Measurements from ENCODE around the gene GLRA1.
A peak's percentile ranks its signal among the peaks of the same experiment; 100 is the strongest.
"Not testable (repeated sequence)": the region's sequence is repeated elsewhere in the genome, so short reads cannot be mapped to it uniquely, and the experiment has no call there.

GLRA1 gene

GRCh38 chr5:151856861-151857260 lies 67.8 kb downstream of the GLRA1 start:
- no peak for DNase-seq (ENCODE audit: insufficient read length, low spot score)
- TF ChIP-seq POLR2A (IDR thresholded peaks at IDR 0.05; ENCODE audit: low read depth, low read length), result no peak
- TF ChIP-seq POU2F2 (IDR thresholded peaks at IDR 0.05; ENCODE audit: low read depth, low read length), result no peak
- no peak for TF ChIP-seq PAX5 (IDR thresholded peaks at IDR 0.05; ENCODE audit: insufficient read depth, low read length, severe bottlenecking)
- TF ChIP-seq POLR2AphosphoS5 (IDR thresholded peaks at IDR 0.05; ENCODE audit: low read depth, low read length), result no peak
- no peak for FAIRE-seq

DNA sequence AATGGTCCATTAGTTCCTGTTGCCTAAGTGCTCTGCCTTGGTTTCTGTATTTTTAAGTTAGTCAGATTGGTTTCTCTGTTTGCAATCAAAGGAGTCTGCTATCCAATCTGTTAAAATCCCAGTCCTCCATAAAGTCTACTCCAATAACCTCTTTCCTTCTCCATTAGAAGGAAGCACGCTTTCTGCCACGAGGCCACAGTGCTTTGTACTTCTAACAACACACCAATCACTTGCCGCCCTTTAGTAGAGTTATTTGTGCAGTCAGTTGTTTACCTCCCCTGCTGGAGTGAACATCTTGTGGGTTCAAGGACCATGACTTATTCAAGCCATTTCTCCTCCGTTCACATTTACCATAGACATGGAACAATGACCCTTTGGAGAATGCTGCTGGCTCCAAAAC lies 69.0 kb downstream of the GLRA1 start:
- FAIRE-seq (no peak), DNase-seq (ENCODE audit: insufficient read length, low spot score) (no peak)
- TF ChIP-seq POU2F2 (IDR thresholded peaks at IDR 0.05; ENCODE audit: low read depth, low read length) (no peak), POLR2A (IDR thresholded peaks at IDR 0.05; ENCODE audit: low read depth, low read length) (no peak), POLR2AphosphoS5 (IDR thresholded peaks at IDR 0.05; ENCODE audit: low read depth, low read length) (no peak), TAF1 (IDR thresholded peaks at IDR 0.05; ENCODE audit: low read depth, low read length) (no peak), SPI1 (IDR thresholded peaks at IDR 0.05; ENCODE audit: low read depth, low read length) (no peak), PAX5 (IDR thresholded peaks at IDR 0.05; ENCODE audit: insufficient read depth, low read length, severe bottlenecking) (no peak)

DNA sequence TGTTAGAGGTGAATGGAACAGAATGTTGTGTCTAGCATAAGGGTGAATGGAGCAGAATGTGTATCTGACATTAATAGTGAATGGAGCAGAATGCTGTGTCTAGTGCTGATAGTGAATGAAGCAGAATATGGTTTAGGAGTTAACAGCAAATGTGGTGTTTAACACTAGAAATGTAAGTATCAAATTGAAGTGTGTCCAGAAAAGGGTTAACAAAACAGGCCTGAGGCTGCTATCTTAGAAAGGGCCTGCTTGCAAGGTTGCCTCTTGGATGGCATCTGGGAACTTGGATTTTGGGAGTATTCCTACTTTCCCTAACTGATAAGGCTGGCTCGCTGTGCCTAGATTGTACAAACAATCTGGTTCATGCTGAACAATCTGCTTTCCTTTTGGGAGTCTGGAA lies 76.8 kb downstream of the GLRA1 start:
- DNase-seq (ENCODE audit: insufficient read length, low spot score) (no peak), FAIRE-seq (peak; percentile 33)
- no peak for TF ChIP-seq POLR2AphosphoS5 (IDR thresholded peaks at IDR 0.05; ENCODE audit: low read depth, low read length)

DNA sequence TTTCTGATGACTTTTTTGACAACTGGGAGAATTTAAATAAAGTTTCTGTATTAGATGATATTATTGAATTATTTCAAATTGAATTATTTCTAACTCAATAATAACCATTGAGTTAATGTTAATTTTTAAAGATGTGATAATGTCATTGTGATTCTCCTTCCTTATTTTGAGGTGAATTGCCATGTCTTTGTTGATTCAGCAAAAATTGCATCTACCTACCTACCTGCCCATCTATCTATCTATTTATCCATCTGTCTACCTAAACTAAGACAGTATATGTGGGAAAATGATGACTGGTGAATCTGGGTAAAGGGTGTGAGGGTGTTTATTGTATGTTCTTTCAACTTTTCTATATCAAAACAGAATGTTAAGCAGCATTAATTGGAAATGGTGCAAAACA lies 77.9 kb downstream of the GLRA1 start:
- TF ChIP-seq POU2F2 (IDR thresholded peaks at IDR 0.05; ENCODE audit: low read depth, low read length) (no peak), POLR2A (IDR thresholded peaks at IDR 0.05; ENCODE audit: low read depth, low read length) (no peak), PAX5 (IDR thresholded peaks at IDR 0.05; ENCODE audit: insufficient read depth, low read length, severe bottlenecking) (no peak), TAF1 (IDR thresholded peaks at IDR 0.05; ENCODE audit: low read depth, low read length) (no peak), SPI1 (IDR thresholded peaks at IDR 0.05; ENCODE audit: low read depth, low read length) (no peak), POLR2AphosphoS5 (IDR thresholded peaks at IDR 0.05; ENCODE audit: low read depth, low read length) (no peak)
- no peak for DNase-seq (ENCODE audit: insufficient read length, low spot score)
- no peak for FAIRE-seq

DNA sequence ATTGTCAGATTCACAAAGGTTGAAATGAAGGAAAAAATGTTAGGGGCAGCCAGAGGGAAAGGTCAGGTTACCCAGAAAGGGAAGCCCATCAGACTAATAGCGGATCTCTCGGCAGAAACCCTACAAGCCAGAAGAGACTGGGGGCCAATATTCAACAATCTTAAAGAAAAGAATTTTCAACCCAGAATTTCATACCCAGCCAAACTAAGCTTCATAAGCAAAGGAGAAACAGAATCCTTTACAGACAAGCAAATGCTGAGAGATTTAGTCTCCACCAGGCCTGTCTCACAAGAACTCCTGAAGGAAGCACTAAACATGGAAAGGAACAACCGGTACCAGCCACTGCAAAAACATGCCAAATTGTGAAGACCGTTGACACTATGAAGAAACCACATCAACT lies 91.8 kb downstream of the GLRA1 start:
- FAIRE-seq; DNase-seq (ENCODE audit: insufficient read length, low spot score): not testable (repeated sequence)

- TF ChIP-seq SPI1 (IDR thresholded peaks at IDR 0.05; ENCODE audit: low read depth, low read length), result no peak
- TF ChIP-seq POU2F2 (IDR thresholded peaks at IDR 0.05; ENCODE audit: low read depth, low read length), result no peak
- no peak for TF ChIP-seq POLR2AphosphoS5 (IDR thresholded peaks at IDR 0.05; ENCODE audit: low read depth, low read length)
- TF ChIP-seq TAF1 (IDR thresholded peaks at IDR 0.05; ENCODE audit: low read depth, low read length), result no peak
- no peak for TF ChIP-seq POLR2A (IDR thresholded peaks at IDR 0.05; ENCODE audit: low read depth, low read length)
- no peak for TF ChIP-seq PAX5 (IDR thresholded peaks at IDR 0.05; ENCODE audit: insufficient read depth, low read length, severe bottlenecking)
- DNase-seq (ENCODE audit: insufficient read length, low spot score) (no peak), FAIRE-seq (no peak)
Measured at GRCh38 chr5:151829370-151829769, 95.3 kb downstream of the GLRA1 start.

GRCh38 chr5:151825445-151825844 lies 99.2 kb downstream of the GLRA1 start:
- no peak for DNase-seq (ENCODE audit: insufficient read length, low spot score)
- TF ChIP-seq POU2F2 (IDR thresholded peaks at IDR 0.05; ENCODE audit: low read depth, low read length) (no peak), TAF1 (IDR thresholded peaks at IDR 0.05; ENCODE audit: low read depth, low read length) (no peak), SPI1 (IDR thresholded peaks at IDR 0.05; ENCODE audit: low read depth, low read length) (no peak)
- peak; percentile 31 for FAIRE-seq

DNA sequence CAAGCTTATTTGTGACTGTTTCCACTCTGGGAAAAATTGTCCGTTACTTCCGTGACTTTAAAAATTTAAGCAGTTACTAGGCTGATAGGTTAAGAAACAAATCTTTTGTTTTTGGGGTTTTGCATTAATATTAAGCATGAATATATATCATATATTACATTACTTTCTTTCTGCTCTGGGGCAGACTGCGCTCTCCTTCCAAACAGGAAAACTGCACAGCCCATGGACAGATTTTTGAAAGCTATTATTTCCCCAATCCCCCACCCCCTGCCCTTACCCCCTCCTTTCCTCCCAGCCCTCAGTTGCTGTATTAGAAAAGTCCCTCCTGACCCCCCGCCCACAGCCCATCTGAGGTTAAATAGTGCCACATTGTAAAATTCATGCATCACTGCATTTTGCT lies 102.5 kb downstream of the GLRA1 start:
- no peak for FAIRE-seq
- no peak for DNase-seq (ENCODE audit: insufficient read length, low spot score)
- TF ChIP-seq SPI1 (IDR thresholded peaks at IDR 0.05; ENCODE audit: low read depth, low read length), result no peak
- no peak for TF ChIP-seq TAF1 (IDR thresholded peaks at IDR 0.05; ENCODE audit: low read depth, low read length)
- no peak for TF ChIP-seq PAX5 (IDR thresholded peaks at IDR 0.05; ENCODE audit: insufficient read depth, low read length, severe bottlenecking)
- no peak for TF ChIP-seq POLR2AphosphoS5 (IDR thresholded peaks at IDR 0.05; ENCODE audit: low read depth, low read length)
- TF ChIP-seq POLR2A (IDR thresholded peaks at IDR 0.05; ENCODE audit: low read depth, low read length), result no peak
- no peak for TF ChIP-seq POU2F2 (IDR thresholded peaks at IDR 0.05; ENCODE audit: low read depth, low read length)

- no peak for DNase-seq (ENCODE audit: insufficient read length, low spot score)
- no peak for TF ChIP-seq PAX5 (IDR thresholded peaks at IDR 0.05; ENCODE audit: insufficient read depth, low read length, severe bottlenecking)
- no peak for TF ChIP-seq TAF1 (IDR thresholded peaks at IDR 0.05; ENCODE audit: low read depth, low read length)
- no peak for TF ChIP-seq SPI1 (IDR thresholded peaks at IDR 0.05; ENCODE audit: low read depth, low read length)
- no peak for TF ChIP-seq POU2F2 (IDR thresholded peaks at IDR 0.05; ENCODE audit: low read depth, low read length)
- TF ChIP-seq POLR2AphosphoS5 (IDR thresholded peaks at IDR 0.05; ENCODE audit: low read depth, low read length), result no peak
- no peak for TF ChIP-seq POLR2A (IDR thresholded peaks at IDR 0.05; ENCODE audit: low read depth, low read length)
- no peak for FAIRE-seq
Measured at GRCh38 chr5:151820903-151821302, 103.7 kb downstream of the GLRA1 start.

DNA sequence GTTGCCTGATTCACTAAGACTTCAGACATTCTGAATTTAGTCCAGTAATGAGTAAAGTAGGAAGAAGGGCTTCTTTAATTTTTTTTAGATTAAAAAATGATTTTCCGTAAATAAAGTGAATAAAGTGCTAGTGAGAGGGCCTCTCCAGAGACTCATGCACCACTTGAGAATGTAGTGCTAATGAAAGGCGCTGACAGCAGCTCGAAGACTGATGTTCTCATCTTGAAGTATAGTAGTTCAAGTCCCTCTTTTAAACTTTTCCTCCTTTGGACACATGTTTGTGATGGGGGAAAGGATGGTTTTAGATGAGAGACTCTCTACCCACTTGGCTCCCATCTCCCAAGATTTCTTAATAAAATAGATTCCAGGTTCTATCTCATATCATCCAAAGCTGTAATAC lies 104.4 kb downstream of the GLRA1 start:
- no peak for FAIRE-seq
- no peak for TF ChIP-seq POLR2A (IDR thresholded peaks at IDR 0.05; ENCODE audit: low read depth, low read length)
- TF ChIP-seq POU2F2 (IDR thresholded peaks at IDR 0.05; ENCODE audit: low read depth, low read length), result no peak
- no peak for TF ChIP-seq PAX5 (IDR thresholded peaks at IDR 0.05; ENCODE audit: insufficient read depth, low read length, severe bottlenecking)
- no peak for TF ChIP-seq SPI1 (IDR thresholded peaks at IDR 0.05; ENCODE audit: low read depth, low read length)
- TF ChIP-seq POLR2AphosphoS5 (IDR thresholded peaks at IDR 0.05; ENCODE audit: low read depth, low read length), result no peak
- no peak for TF ChIP-seq TAF1 (IDR thresholded peaks at IDR 0.05; ENCODE audit: low read depth, low read length)
- no peak for DNase-seq (ENCODE audit: insufficient read length, low spot score)

DNA sequence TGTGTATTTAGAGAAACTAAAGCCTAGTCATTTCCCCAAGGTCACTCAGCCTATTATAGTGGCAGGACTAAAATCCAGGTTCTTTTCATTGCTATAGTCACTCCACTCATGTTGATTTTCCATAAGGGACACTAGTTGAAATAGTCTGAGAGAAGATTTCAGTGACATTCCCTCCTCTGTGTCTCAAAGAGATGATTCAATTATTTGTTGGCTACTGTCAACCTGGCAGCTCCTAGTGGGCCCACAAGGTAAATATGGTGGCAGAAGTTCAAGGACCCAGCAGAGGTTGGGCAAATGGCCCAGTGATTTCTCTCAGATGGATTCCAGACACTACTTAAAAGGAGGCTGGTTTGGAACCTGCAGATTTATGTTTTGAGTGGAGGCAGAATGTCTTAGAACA lies 104.8 kb downstream of the GLRA1 start:
- no peak for FAIRE-seq
- no peak for DNase-seq (ENCODE audit: insufficient read length, low spot score)
- TF ChIP-seq SPI1 (IDR thresholded peaks at IDR 0.05; ENCODE audit: low read depth, low read length), result no peak
- TF ChIP-seq POLR2AphosphoS5 (IDR thresholded peaks at IDR 0.05; ENCODE audit: low read depth, low read length), result no peak
